Glutamatergic neuron (in vitro differentiated cells): ENCODE results near the gene VSTM4. TPM values are rescaled to one million over a fixed set of nuclear protein-coding genes. Genes with fewer than 3 reads are reported as not detected.

Experiments
- DNase-seq: peaks from one replicate; pipeline ENCODE4 v3.0.0; 2022
- H3K27ac Mint-ChIP-seq: one replicate; pipeline ENCODE4 v1.8.0; 2020; ENCODE audit warnings: mild to moderate bottlenecking, mixed read lengths, inconsistent platforms; ENCODE audit not compliant: unreplicated experiment
- H3K27me3 Mint-ChIP-seq: one replicate; pipeline ENCODE4 v1.8.0; 2020; ENCODE audit warnings: mild to moderate bottlenecking, moderate library complexity, mixed read lengths, inconsistent platforms; ENCODE audit not compliant: unreplicated experiment
- H3K36me3 Mint-ChIP-seq: one replicate; pipeline ENCODE4 v1.8.0; 2020; ENCODE audit warnings: mild to moderate bottlenecking, mixed read lengths, inconsistent platforms; ENCODE audit not compliant: unreplicated experiment
- H3K4me1 Mint-ChIP-seq: one replicate; pipeline ENCODE4 v1.8.0; 2020; ENCODE audit warnings: mild to moderate bottlenecking, low read depth, mixed read lengths, inconsistent platforms; ENCODE audit not compliant: unreplicated experiment
- H3K4me3 Mint-ChIP-seq: one replicate; pipeline ENCODE4 v1.8.0; 2020; ENCODE audit warnings: mild to moderate bottlenecking, mixed read lengths, inconsistent platforms; ENCODE audit not compliant: unreplicated experiment
- H3K9me3 Mint-ChIP-seq: one replicate; pipeline ENCODE4 v1.8.0; 2020; ENCODE audit warnings: mild to moderate bottlenecking, moderate library complexity, mixed read lengths, inconsistent platforms; ENCODE audit not compliant: unreplicated experiment
- total RNA-seq: library from RNA; stranded (reverse); fragmentation: NEBNext Ultra II Directional; extraction: Animal tissue kit (Norgen Biotek cat#: 25700); gene quantifications from one replicate; pipeline ENCODE4 v1.2.1, GENCODE V29; 2021; ENCODE audit not compliant: unreplicated experiment
- TF ChIP-seq, protein P1 (sequence below): fragments of 200-600 bp; sonication (generic); IDR thresholded peaks from one replicate; pipeline ENCODE4 v1.5.0; 2021; ENCODE audit not compliant: partially characterized antibody, unreplicated experiment

The VSTM4 gene
- total RNA-seq, 1 donor from 2014 or later: 2.0 TPM

DNA sequence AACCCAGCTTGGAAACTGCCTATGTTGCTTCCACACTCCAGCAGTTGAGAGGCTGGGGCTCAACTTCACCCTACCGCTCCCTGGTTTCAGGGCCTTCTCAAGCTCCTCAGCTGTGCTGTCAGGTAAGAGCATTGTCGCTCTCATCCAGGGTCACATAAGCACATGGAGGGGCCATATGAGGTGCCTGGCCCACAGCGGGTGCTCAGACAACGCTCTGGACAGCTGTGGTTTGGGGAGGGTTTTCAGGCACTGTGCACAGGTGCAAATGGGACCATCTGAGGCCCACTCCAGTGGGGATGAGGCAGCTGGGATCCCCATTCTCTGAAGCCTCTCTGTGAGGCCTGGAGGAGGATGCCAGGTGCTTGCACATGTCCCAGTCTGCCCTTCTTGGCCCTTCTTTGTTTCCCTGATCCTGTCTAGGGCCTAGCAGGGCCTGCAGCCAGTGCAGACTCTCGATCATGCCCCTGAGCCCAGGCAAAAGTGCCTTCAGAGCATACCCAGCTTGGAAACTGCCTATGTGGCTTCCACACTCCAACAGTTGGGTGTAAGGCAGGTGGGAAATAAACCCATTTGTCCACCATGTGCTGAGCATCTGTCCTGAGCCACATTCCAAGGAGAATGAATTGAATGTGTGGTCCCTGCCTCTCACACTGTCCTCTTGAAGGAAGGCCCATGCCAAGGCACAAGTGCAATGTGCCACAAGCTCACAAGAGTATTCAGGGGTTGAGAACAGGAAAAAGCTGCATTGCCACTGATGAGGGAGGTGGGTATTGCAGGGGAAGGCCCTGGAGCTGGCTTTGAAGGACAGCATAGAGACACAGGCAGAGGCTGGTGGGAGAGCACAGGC, 40.3 kb downstream of the VSTM4 start:
- Mint-ChIP-seq H3K4me1 (peaks cover 6% of the 10 kb centered on the region), H3K9me3 (no peaks in the 10 kb centered on the region), H3K27me3 (no peaks in the 10 kb centered on the region), H3K27ac (no peak overlapping the region), H3K36me3 (no peaks in the 10 kb centered on the region), H3K4me3 (no peak overlapping the region)
- TF ChIP-seq, protein P1, sequence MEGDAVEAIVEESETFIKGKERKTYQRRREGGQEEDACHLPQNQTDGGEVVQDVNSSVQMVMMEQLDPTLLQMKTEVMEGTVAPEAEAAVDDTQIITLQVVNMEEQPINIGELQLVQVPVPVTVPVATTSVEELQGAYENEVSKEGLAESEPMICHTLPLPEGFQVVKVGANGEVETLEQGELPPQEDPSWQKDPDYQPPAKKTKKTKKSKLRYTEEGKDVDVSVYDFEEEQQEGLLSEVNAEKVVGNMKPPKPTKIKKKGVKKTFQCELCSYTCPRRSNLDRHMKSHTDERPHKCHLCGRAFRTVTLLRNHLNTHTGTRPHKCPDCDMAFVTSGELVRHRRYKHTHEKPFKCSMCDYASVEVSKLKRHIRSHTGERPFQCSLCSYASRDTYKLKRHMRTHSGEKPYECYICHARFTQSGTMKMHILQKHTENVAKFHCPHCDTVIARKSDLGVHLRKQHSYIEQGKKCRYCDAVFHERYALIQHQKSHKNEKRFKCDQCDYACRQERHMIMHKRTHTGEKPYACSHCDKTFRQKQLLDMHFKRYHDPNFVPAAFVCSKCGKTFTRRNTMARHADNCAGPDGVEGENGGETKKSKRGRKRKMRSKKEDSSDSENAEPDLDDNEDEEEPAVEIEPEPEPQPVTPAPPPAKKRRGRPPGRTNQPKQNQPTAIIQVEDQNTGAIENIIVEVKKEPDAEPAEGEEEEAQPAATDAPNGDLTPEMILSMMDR: no peak
- DNase-seq: no peak

DNA sequence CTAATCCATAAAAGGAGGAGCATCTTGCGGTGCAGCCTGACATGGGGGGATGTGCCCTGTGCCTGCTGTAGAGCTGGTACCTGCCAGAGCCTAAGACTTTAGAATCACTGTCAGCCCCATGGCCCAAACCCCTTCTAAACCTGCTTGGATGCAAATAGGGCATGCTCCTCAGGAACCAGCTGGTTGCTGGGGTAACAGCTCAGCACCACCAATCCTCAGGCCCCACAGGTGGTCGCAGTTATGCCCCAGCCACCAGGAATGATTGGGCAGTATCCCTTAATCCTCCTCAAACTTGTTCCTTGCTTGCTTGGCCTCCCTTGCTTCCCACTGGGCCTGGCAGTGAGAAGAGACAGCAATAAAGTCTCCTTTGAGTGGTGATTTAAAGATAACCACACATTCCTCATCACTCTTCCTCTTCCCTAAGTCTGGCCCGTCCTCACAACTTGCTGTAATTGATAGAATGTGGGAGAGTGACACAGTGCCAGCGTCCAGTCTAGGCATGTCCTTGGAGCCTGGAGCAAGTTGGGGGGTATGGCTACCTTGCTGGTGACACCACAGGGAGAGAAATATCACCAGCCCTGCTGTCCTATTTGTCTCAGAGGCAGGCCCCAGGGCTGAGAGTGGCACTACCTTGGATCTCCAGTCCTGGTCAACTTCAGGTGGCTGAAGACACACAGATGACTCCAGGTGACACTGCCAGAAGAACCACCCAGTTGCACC, 43.0 kb downstream of the VSTM4 start:
- no peak for DNase-seq
- Mint-ChIP-seq H3K27ac (no peak overlapping the region), H3K9me3 (no peaks in the 10 kb centered on the region)

DNA sequence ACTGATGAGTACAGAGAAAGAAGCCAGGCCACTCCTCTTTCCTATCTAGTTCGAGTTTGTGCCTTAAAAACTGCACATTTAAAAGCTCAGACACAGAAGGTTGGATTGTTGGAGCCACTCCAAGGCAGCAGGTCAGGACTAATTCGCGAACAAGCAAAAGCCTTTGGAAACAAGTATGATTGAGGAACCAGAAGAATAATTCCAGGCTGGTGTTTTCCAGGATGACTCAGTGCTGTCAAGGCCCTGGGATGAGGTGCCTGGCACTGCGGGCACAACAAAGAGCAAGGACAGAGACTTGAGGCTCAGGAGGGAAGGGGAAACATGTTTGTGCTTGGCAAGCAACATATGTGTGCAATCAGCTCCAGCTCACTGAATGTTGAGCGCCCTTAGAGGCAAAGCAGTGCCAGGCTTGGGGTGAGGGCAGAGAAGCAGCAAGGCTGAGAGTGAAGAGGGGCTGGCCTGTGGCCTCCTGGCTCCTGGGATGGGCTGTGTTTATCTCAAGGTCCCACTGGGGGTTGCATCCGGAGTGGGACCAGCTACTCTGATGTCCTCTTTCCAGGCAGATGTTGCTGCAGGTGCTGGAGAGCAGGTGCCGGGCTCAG, 44.1 kb downstream of the VSTM4 start:
- Mint-ChIP-seq H3K4me1 (no peaks in the 10 kb centered on the region), H3K36me3 (no peaks in the 10 kb centered on the region), H3K27me3 (no peaks in the 10 kb centered on the region), H3K9me3 (peaks cover 2% of the 10 kb centered on the region), H3K27ac (no peak overlapping the region), H3K4me3 (no peak overlapping the region)
- TF ChIP-seq, protein P1: no peak
- DNase-seq: no peak

More for the DNA sequence above, 43.0 kb downstream of the VSTM4 start:
- no peaks in the 10 kb centered on the region for H3K27me3 Mint-ChIP-seq
- no peak overlapping the region for H3K4me3 Mint-ChIP-seq
- TF ChIP-seq, protein P1: no peak
- no peaks in the 10 kb centered on the region for H3K36me3 Mint-ChIP-seq
- peaks cover 4% of the 10 kb centered on the region for H3K4me1 Mint-ChIP-seq

DNA sequence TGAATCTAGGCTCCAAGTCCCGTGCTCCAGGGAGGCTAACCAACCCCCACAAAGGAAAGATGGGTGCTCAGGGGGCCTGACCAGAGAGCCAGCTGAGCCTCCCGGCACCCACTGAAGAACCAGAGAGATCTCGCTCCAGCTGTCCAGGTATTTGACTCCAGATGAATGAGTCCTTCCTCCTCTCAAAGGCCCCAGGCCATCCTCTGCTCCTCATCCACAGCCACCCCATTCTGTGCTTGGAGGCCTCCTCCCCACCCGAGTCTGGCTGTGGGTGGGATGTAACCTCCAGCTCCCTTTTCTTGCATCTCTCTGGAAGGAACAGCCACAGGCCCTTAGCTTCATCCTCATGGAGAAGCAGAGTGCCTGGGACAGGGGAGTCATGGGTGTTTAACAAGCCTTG, 44.6 kb downstream of the VSTM4 start:
- H3K27me3 Mint-ChIP-seq: no peaks in the 10 kb centered on the region
- H3K4me3 Mint-ChIP-seq: no peak overlapping the region
- H3K27ac Mint-ChIP-seq: no peak overlapping the region
- H3K4me1 Mint-ChIP-seq: no peaks in the 10 kb centered on the region
- TF ChIP-seq, protein P1: no peak
- H3K9me3 Mint-ChIP-seq: peaks cover 2% of the 10 kb centered on the region
- no peaks in the 10 kb centered on the region for H3K36me3 Mint-ChIP-seq
- no peak for DNase-seq
